HG02571 (cell line): ENCODE measurements around the gene OPN1LW.
"Not testable (repeated sequence)": the region's sequence is repeated elsewhere in the genome, so short reads cannot be mapped to it uniquely, and the experiment has no call there.

Experiments
- ATAC-seq: cut with Tn5 transposase; IDR thresholded peaks from one replicate; pipeline ENCODE4 v1.9.1; 2021; ENCODE audit warnings: mild to moderate bottlenecking, moderate library complexity; ENCODE audit not compliant: unreplicated experiment

The OPN1LW gene

GRCh38 chrX:154132366-154132765, 11.7 kb upstream of the OPN1LW start:
- no peak for ATAC-seq

GRCh38 chrX:154135458-154136229, 8.4 kb upstream of the OPN1LW start:
- ATAC-seq: no peak

GRCh38 chrX:154136627-154137161, 7.3 kb upstream of the OPN1LW start:
- no peak for ATAC-seq

- ATAC-seq: no peak
Observed at GRCh38 chrX:154138857-154139256, 5.2 kb upstream of the OPN1LW start.

- ATAC-seq: no peak
Observed at GRCh38 chrX:154140206-154140605, 3.8 kb upstream of the OPN1LW start.

- ATAC-seq: no peak
Observed at GRCh38 chrX:154140742-154141141, 3.3 kb upstream of the OPN1LW start.

- no peak for ATAC-seq
Observed at GRCh38 chrX:154142386-154142785, 1.7 kb upstream of the OPN1LW start.

- ATAC-seq: no peak
Observed at GRCh38 chrX:154142950-154143745, 895 bp upstream of the OPN1LW start.

- ATAC-seq: not testable (repeated sequence)
Observed at GRCh38 chrX:154151030-154151429, 7.0 kb downstream of the OPN1LW start.

- not testable (repeated sequence) for ATAC-seq
Observed at GRCh38 chrX:154156221-154156620, 12.2 kb downstream of the OPN1LW start.

GRCh38 chrX:154157207-154157606, 13.2 kb downstream of the OPN1LW start:
- ATAC-seq: not testable (repeated sequence)

GRCh38 chrX:154159345-154159744, 15.3 kb downstream of the OPN1LW start:
- ATAC-seq: not testable (repeated sequence)

- not testable (repeated sequence) for ATAC-seq
Observed at GRCh38 chrX:154164902-154165301, 20.9 kb downstream of the OPN1LW start.

GRCh38 chrX:154168384-154168783, 24.3 kb downstream of the OPN1LW start:
- ATAC-seq: not testable (repeated sequence)

GRCh38 chrX:154172535-154172943, 28.5 kb downstream of the OPN1LW start:
- not testable (repeated sequence) for ATAC-seq

GRCh38 chrX:154174356-154174755, 30.3 kb downstream of the OPN1LW start:
- not testable (repeated sequence) for ATAC-seq

- ATAC-seq: not testable (repeated sequence)
Observed at GRCh38 chrX:154182296-154182695, 38.3 kb downstream of the OPN1LW start, which contains the start of gene OPN1MW. Gene OPN1MW, plus strand, starts transcription at chrX:154182596. Its CDS starts 82 bp downstream, at chrX:154182678.

- not testable (repeated sequence) for ATAC-seq
Observed at GRCh38 chrX:154183794-154184193, 39.8 kb downstream of the OPN1LW start.

GRCh38 chrX:154192846-154193245, 48.8 kb downstream of the OPN1LW start:
- ATAC-seq: not testable (repeated sequence)

GRCh38 chrX:154194316-154194715, 50.3 kb downstream of the OPN1LW start:
- not testable (repeated sequence) for ATAC-seq

- not testable (repeated sequence) for ATAC-seq
Observed at GRCh38 chrX:154196466-154196865, 52.4 kb downstream of the OPN1LW start.
